ENCODE measurements around the gene XYLT1.
"Not testable (repeated sequence)": the region's sequence is repeated elsewhere in the genome, so short reads cannot be mapped to it uniquely, and the experiment has no call there.

The XYLT1 gene

GRCh38 chr16:17493012-17493411 lies 22.3 kb upstream of the XYLT1 start:
- in situ Hi-C loops (cut with HindIII; ENCODE audit: low sequenced_read_pairs): no loop called here

- in situ Hi-C loops (cut with HindIII; ENCODE audit: low sequenced_read_pairs): no loop called here
Measured at GRCh38 chr16:17491140-17491662, 20.4 kb upstream of the XYLT1 start.

GRCh38 chr16:17488506-17488905 lies 17.7 kb upstream of the XYLT1 start:
- in situ Hi-C loops (cut with HindIII; ENCODE audit: low sequenced_read_pairs): no loop called here

GRCh38 chr16:17483351-17483750 lies 12.6 kb upstream of the XYLT1 start:
- in situ Hi-C loops (cut with HindIII; ENCODE audit: low sequenced_read_pairs): loop anchor here (5.0 kb wide), 1 partner anchor 99 kb away; no protein-coding TSS in a partner anchor

GRCh38 chr16:17482341-17482740 lies 11.6 kb upstream of the XYLT1 start:
- in situ Hi-C loops (cut with HindIII; ENCODE audit: low sequenced_read_pairs): loop anchor here (5.0 kb wide), 1 partner anchor 100 kb away; no protein-coding TSS in a partner anchor

DNA sequence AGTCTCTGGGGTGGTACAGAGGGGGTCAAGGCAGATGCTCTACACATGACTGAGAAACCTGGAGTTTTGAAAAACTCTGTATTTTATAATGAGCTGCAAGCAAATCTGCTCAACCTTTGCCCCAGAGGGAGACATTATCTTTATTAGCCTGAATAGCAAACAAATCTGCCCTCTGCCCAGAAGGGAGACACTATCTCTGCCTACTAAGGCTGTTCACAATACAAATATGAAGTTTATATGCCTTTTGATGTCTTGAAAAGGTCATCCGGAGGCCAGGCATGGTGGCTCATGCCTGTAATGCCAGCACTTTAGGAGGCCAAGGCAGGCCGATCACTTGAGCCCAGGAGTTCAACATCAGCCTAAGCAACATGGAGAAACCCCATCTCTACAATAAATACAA lies 11.0 kb upstream of the XYLT1 start:
- in situ Hi-C loops (cut with HindIII; ENCODE audit: low sequenced_read_pairs): loop anchor here (5.0 kb wide), 1 partner anchor 101 kb away; no protein-coding TSS in a partner anchor

DNA sequence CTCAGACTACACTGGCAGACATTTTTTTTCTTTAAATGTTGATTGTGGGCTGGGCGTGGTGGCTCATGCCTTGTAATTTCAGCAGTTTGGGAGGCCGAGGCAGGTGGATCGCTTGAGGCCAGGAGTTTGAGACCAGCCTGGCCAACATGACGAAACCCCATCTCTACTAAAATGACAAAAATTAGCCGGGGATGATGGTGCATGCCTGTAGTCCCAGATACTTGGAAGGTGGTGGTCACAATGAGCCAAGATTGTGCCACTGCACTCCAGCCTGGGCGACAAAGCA lies 6.4 kb upstream of the XYLT1 start:
- in situ Hi-C loops (cut with HindIII; ENCODE audit: low sequenced_read_pairs): not testable (repeated sequence)

DNA sequence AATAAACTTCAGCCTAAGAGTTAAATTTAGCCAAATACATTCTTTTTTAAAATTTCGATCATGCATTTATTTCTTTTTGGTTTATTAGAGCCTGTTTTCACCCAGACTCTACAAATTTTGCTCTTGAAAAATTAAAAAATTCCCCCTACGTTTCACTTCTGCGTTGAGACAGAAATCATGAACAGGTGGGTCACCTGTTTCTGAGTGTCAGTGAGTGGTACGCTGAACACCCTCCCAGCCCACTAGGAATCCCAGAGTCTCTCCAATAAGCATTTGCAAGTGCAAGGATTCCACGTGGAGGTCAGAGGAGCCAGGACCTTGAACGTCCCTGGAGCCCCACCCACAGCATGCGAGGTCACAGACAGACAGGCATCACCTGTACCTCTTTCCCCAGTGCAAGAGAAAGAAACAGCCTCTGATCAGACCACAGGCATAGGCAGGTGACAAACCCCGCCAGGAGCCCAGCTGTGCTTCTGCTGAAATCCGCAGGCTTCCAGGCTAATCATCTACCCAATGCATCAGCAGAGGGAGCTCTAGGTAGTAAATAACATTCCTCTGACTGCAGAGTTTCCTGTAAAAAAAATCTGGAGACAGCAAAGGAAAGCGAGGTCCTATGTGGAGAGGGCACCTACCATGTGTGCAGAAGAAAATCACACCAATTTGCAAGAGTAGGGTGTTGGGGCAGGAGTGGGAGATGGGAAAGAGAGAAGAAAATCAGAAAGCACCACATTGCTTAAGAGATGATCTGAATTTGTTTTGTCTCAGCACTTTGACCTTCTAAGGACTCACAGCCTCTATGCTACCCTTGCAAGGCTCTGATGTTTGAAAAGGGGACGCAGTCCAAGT lies 5.9 kb upstream of the XYLT1 start:
- in situ Hi-C loops (cut with HindIII; ENCODE audit: low sequenced_read_pairs): no loop called here

- in situ Hi-C loops (cut with HindIII; ENCODE audit: low sequenced_read_pairs): no loop called here
Measured at GRCh38 chr16:17475104-17475503, 4.3 kb upstream of the XYLT1 start.

DNA sequence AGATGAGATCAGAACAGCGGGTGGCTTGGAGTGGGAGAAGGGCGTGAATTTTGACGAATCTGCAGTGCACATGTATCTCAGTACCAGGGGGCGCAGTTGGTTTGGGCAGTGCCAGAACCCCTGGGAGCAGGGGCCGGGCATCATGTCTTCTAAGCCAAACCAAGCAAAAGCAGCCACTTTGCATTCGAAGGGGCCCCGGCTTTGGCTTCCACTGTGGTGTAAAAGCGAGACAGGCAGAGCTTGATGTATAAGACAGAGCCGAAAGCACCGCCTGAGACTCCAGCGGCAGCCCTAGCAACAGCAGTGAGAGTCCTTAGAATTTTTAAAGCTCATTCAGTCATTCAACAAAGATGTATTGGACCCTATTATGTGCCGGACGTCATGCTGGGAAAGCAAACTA lies 3.8 kb upstream of the XYLT1 start:
- in situ Hi-C loops (cut with HindIII; ENCODE audit: low sequenced_read_pairs): no loop called here

GRCh38 chr16:17474037-17474436 lies 3.3 kb upstream of the XYLT1 start:
- in situ Hi-C loops (cut with HindIII; ENCODE audit: low sequenced_read_pairs): no loop called here

GRCh38 chr16:17471719-17472461 lies 1.1 kb upstream of the XYLT1 start:
- in situ Hi-C loops (cut with HindIII; ENCODE audit: low sequenced_read_pairs): no loop called here

DNA sequence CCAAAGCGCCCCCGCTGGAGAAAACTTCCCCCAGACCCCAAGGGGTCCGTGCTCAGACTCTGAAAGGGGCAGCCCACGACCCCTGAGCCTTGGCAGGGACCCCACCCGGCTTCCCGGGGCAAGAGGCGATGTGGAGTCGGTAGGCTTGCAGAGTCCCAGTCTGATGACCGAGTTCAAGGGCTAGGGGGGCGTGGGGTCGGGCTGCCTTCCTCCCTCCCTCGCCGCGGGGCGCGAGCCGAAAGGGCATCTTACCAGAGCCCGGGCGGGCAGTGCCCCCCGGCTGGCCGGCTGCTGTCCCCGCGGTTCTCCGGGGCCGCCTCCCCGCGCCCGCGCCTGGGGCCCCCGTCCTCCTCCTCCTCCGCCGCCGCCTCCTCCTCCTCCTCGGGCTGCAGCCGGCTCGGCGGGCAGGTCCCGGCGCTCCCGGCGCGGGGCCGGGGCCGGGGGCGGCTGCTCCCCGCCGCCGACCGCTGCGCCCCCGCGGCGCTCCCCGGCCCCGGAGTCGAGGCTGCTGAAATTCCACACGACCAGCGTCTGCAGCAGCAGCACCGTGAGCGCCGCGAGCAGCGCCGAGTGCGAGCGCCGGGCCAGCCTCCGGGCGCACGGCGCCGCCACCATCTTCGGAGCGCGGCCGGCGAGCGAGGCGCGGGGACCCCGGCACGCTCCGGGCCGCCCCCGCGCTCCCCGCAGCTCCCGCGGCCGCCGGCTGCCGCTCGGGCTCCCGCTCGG lies 415 bp downstream of the XYLT1 start:
- in situ Hi-C loops (cut with HindIII; ENCODE audit: low sequenced_read_pairs): no loop called here

DNA sequence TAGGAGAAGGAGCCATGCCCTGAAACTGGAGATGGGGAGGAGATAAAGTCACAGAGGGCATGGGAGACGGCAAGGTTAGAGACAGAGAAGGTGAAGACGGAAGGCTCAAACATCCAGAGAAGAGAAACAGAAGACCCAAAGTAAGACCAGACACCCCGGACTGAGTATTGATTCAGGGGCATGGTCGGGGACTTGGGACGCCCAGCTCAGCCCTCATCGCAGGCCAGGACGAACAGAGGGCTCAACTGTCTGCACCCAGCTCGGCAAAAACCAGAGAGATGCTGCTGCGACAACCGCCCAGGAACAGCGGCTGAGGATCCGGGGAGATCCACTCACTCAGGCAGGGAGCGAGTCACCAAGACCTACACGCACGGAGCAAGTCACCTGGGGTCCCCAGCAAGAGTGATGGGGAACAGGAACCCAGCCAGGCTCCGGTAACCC lies 999 bp downstream of the XYLT1 start:
- in situ Hi-C loops (cut with HindIII; ENCODE audit: low sequenced_read_pairs): no loop called here

GRCh38 chr16:17469011-17469740 lies 1.6 kb downstream of the XYLT1 start:
- in situ Hi-C loops (cut with HindIII; ENCODE audit: low sequenced_read_pairs): no loop called here

- in situ Hi-C loops (cut with HindIII; ENCODE audit: low sequenced_read_pairs): no loop called here
Measured at GRCh38 chr16:17468611-17469010, 2.1 kb downstream of the XYLT1 start.

DNA sequence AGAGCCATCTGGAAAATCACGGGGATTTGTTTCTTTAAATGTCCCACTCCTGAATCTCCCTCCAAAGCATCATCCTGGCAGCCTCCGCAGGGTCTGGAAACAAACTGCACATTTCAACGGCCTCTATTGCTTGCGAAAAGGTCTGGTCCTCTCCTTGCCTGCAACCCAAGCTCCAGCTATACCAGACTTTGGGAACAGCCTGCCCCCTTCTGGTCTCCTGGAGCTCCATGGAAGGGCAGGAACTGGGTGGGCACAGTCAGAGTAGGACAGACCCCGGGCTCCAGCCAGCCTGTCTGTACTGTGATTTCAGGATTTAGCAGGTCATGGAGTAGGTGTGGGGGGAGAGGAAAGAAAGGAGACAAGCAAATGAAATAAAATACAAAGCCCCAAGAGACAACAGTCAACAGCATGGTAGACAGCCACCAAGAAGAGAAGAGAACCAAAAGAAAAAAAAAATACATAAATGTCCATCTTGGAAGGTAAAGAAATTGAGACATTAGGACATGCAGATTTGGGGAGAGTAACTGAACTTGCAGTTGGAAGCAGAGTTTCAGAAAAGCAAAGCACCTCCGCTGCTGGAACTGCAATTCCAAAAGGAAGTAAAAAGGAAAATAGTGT lies 2.7 kb downstream of the XYLT1 start:
- in situ Hi-C loops (cut with HindIII; ENCODE audit: low sequenced_read_pairs): no loop called here

DNA sequence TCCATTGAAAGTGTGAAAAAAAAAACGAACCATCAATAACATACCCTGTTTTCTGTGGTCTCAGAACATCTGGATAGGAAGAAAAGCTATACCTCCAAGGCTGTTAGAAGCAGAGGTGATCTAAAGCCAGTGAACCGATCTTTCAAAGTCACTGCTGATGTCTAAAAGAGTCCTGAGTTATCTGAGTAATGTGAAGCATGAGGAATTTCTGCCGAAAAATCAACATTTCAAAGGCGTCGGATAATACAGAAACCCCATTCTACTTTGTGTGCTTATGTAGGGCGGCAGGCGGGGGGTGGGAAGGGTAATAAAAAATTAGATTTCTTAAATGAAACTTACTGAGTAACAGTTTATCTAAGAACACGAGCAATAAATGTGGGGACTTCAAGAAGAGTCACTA lies 3.9 kb downstream of the XYLT1 start:
- in situ Hi-C loops (cut with HindIII; ENCODE audit: low sequenced_read_pairs): no loop called here

DNA sequence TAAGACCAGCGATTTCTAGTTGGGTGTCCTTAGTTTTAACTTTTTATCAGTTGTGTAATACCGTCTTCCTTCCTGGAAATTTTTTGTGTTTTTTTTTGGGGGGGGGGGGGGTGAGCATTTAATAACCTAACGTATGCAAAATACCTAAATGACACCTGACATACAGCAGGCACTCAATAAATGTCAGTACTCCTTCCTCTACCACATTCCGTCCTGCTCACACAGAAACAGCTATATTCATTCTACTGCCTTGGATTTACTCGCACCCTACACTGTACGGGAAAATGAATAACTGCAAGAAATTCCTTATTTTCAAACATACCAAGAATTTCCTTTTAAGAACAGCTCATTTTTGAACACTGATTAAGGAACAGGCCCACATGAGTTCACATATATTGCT lies 5.3 kb downstream of the XYLT1 start:
- in situ Hi-C loops (cut with HindIII; ENCODE audit: low sequenced_read_pairs): no loop called here

- in situ Hi-C loops (cut with HindIII; ENCODE audit: low sequenced_read_pairs): no loop called here
Measured at GRCh38 chr16:17463335-17463734, 7.4 kb downstream of the XYLT1 start.

All from endothelial cell of hepatic sinusoid (primary cell).